Heart left ventricle (tissue), 16 donors: ENCODE measurements around the gene TNS1. TPM values are rescaled to one million over a fixed set of nuclear protein-coding genes. Genes with fewer than 3 reads are reported as not detected.
A peak's percentile ranks its signal among the peaks of the same experiment; 100 is the strongest.

Experiments used
- ATAC-seq, 4 donors: fragments of 200-7000 bp; cut with Tn5 transposase; one replicate each; pipeline ENCODE4 v1.9.1; 2020 to 2022; ENCODE audit warnings: moderate library complexity in 4 of 4, mild to moderate bottlenecking in 3 of 4, moderate number of reproducible peaks in 1 of 4
- DNase-seq, 5 donors: peaks; one replicate each; pipeline ENCODE4 v3.0.0-alpha.2; 2020
- H3K27ac ChIP-seq, 12 donors: fragments of 200-600 bp; sonication (generic) in 4 of 12; one replicate each; pipeline versions ENCODE4 v1.5.0 to v1.8.0; 2016 to 2022; ENCODE audit warnings: mild to moderate bottlenecking in 2 of 12
- H3K27me3 ChIP-seq, 9 donors: fragments of 200-600 bp; sonication (generic) in 2 of 9; one replicate each; pipeline versions ENCODE4 v1.5.1 to v1.8.0; 2016 to 2022; ENCODE audit warnings: mild to moderate bottlenecking in 3 of 9
- H3K36me3 ChIP-seq, 9 donors: fragments of 200-600 bp; sonication (generic) in 2 of 9; one replicate each; pipeline versions ENCODE4 v1.5.0 to v1.8.0; 2018 to 2022; ENCODE audit warnings: mild to moderate bottlenecking in 2 of 9
- H3K4me1 ChIP-seq, 12 donors: fragments of 200-600 bp; sonication (generic) in 4 of 12; one replicate each; pipeline versions ENCODE4 v1.5.0 to v1.8.0; 2016 to 2022; ENCODE audit warnings: mild to moderate bottlenecking in 3 of 12
- H3K4me3 ChIP-seq, 12 donors: fragments of 200-600 bp; sonication (generic) in 4 of 12; one replicate each; pipeline versions ENCODE4 v1.5.0 to v1.8.0; 2017 to 2022; ENCODE audit warnings: mild to moderate bottlenecking in 9 of 12, moderate library complexity in 4 of 12
- H3K9me3 ChIP-seq, 12 donors: fragments of 200-600 bp; sonication (generic) in 4 of 12; one replicate each; pipeline versions ENCODE4 v1.5.0 to v1.8.0; 2016 to 2022; ENCODE audit warnings: mild to moderate bottlenecking in 1 of 12
- POLR2A ChIP-seq, 2 donors: fragments of 450-650 bp; IDR thresholded peaks; one replicate each; pipeline ENCODE4 v1.6.1; 2017; ENCODE audit warnings: antibody characterized with exemption in 2 of 2, mild to moderate bottlenecking in 2 of 2, moderate library complexity in 2 of 2
- WGBS, 4 donors: extraction: QIAGEN DNeasy Blood & Tissue Kit in 2 of 4; methylation state at CpG; one replicate each; pipeline versions ENCODE4 v1.1.5 to v1.1.7; 2013 to 2018; 5-methylcytosine and 5-hydroxymethylcytosine counted together
- intact Hi-C, 10 donors: fragments of 100-400 bp; cut with DNase I; formaldehyde crosslinking; loops; one replicate each; pipeline versions ENCODE4 v1.11.1 to v1.14.2; 2022
- polyA plus RNA-seq, 2 donors: library from polyadenylated mRNA; stranded (reverse); fragments of 200-250 nt; gene quantifications; one replicate each; pipeline ENCODE4 v1.2.3, GENCODE V29; 2013
- total RNA-seq, 9 donors: library from RNA; depleted of rRNA in 2 of 9; stranded (reverse); fragments of >200 nt in 2 of 9; fragmentation: NEBNext Ultra II Directional in 3 of 9; extraction: Animal tissue kit (Norgen Biotek cat#: 25700) in 3 of 9; gene quantifications; one replicate each; pipeline versions ENCODE4 v1.1.0 to v1.2.4, GENCODE V29; 2016 to 2023
- TF ChIP-seq, protein P1 (sequence below), 12 donors: fragments of 200-600 bp; sonication (generic) in 4 of 12; IDR thresholded peaks; one replicate each; pipeline versions ENCODE4 v1.5.0 to v1.8.0; 2018 to 2022; ENCODE audit warnings: antibody characterized with exemption in 12 of 12, mild to moderate bottlenecking in 5 of 12
- donor health status: ischemic (EF 13 %, LVEDD 7.1; RV severe dilation, severe dysfunction).
- donor health status: healthy with polysubstance abuse.
- donor health status: DM: no; HTN: yes; CAD: no.
- donor health status: DM: no; HTN: no; CAD: no.
- donor health status: ischemic (EF 25% LVEDD 6.9; RV normal size, moderate dysfunction).
- donor health status: ischemic (EF 25% LVEDD 5.7; RV mildly dilated, moderate dysfunction).
- donor health status: healthy.
- donor health status: DM: yes; HTN: yes; CAD: no.
- donor health status: ischemic (EF 35%, LVEDD 5.7; RV mildly dilated, moderate dysfunction).
- donor health status: nonischemic (EF 11% LVEDD 7.7; RV severe dilation, severe dysfunction).
- donor health status: DM: yes; HTN: yes; CAD: no.
- donor health status: PGD.
- donor health status: ischemic (EF 29% LVEDD 5.4; RV normal size, mild dysfunction).
- donor health status: nonischemic (EF 23%, LVEDD 6.1; RV moderate dilation, normal function).

TNS1 gene
- total and polyA plus RNA-seq, 11 donors, result 243 to 899 (median 669) TPM

DNA sequence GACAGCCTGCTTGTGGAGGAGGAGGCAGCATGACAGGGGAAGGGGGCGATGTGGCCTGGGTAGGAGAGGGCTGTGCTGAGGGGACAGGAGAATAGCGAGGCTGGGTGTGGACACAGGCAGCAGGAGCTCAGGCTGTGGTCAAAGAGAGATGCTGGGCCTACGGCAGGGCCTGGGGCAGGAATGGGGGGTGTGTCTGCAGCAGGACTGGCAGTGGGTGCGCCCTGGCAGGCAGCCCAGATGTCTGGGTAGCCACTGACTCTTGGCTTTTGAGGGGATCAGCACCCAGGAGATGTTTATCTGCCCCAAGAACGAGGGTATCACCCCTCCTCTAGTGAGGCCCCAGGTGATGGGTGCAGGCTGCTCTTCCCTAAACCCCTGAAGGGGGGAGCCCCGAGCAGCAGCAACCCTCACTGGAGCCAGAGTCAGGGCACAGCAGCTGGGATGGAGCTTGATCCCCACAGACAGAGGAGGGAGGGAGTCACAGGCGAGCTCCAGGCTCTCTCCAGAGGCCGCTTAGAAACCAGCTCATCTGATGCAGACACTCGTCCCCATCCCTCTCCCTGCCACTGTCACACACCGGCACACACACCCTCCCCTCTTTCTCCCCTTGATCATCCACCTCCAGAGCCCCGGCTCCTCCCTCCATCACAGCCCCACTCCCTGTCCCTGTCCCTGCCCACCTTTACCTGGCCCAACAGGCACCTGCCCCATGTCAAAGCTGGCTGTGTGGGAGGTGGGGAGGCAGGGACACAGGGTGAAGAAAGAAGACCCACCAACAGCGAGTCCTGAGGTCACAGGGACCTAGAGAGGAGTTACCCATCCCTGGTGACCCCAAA lies 29.8 kb upstream of the TNS1 start:
- no peaks in the 10 kb centered on the region for H3K36me3 ChIP-seq
- peak in 3 of 5 donors; percentile 24 to 46 (median 26) for DNase-seq
- no peak for TF ChIP-seq POLR2A (IDR thresholded peaks at IDR 0.05)
- TF ChIP-seq, protein P1, sequence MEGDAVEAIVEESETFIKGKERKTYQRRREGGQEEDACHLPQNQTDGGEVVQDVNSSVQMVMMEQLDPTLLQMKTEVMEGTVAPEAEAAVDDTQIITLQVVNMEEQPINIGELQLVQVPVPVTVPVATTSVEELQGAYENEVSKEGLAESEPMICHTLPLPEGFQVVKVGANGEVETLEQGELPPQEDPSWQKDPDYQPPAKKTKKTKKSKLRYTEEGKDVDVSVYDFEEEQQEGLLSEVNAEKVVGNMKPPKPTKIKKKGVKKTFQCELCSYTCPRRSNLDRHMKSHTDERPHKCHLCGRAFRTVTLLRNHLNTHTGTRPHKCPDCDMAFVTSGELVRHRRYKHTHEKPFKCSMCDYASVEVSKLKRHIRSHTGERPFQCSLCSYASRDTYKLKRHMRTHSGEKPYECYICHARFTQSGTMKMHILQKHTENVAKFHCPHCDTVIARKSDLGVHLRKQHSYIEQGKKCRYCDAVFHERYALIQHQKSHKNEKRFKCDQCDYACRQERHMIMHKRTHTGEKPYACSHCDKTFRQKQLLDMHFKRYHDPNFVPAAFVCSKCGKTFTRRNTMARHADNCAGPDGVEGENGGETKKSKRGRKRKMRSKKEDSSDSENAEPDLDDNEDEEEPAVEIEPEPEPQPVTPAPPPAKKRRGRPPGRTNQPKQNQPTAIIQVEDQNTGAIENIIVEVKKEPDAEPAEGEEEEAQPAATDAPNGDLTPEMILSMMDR (IDR thresholded peaks at IDR 0.05), result no peak
- peaks cover 0 to 5% (median 0%) of the 10 kb centered on the region in 9 donors for H3K27me3 ChIP-seq
- no peaks in the 10 kb centered on the region for H3K9me3 ChIP-seq
- no peak for ATAC-seq
- peaks cover 0 to 28% (median 13%) of the 10 kb centered on the region in 12 donors for H3K4me1 ChIP-seq
- 80 to 89% (median 88%) methylated on average over 11 to 12 of the region's 12 CpGs for WGBS, 4 donors
- intact Hi-C loops, result loop anchor here in 7 of 10 donors (5.0 to 10.0 kb wide), 4 partner anchors 35 to 248 kb away; no protein-coding TSS in a partner anchor
- H3K27ac ChIP-seq, result no peak overlapping the region
- H3K4me3 ChIP-seq, result no peak overlapping the region

DNA sequence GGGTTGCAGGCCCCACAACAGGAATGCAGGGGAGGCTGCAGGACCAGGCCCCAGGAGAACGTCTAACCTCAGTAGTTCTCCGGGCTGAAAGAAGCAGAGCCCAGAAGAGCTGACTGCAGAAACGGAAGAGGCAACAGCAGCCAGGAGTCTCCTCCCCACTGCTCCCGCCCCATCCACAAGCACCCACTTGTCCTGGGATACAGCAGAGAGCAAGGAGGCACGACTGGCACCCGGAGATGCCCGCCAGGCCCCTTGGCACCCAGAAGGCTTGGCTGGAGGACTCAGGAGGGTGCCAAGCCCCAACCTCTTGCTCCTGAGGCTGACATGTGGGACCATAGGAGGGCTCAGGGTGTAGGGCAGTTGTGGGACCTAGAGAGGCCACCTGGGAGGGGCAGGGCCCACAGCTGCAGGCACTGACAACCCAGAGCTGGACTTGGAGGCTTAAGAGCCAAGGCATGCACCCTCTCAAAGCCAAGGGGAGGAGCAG lies 29.0 kb upstream of the TNS1 start:
- DNase-seq (peak in 3 of 5 donors; percentile 18 to 54 (median 29)), ATAC-seq (no peak)
- intact Hi-C loops, result loop anchor here in 7 of 10 donors (5.0 to 10.0 kb wide), 4 partner anchors 35 to 247 kb away; no protein-coding TSS in a partner anchor
- TF ChIP-seq, protein P1 (IDR thresholded peaks at IDR 0.05), result no peak
- TF ChIP-seq POLR2A (IDR thresholded peaks at IDR 0.05), result no peak
- Histone ChIP-seq H3K9me3 (no peaks in the 10 kb centered on the region), H3K36me3 (no peaks in the 10 kb centered on the region), H3K4me3 (no peak overlapping the region), H3K4me1 (peaks cover 0 to 34% (median 13%) of the 10 kb centered on the region in 12 donors), H3K27ac (no peak overlapping the region), H3K27me3 (peaks cover 0 to 5% (median 0%) of the 10 kb centered on the region in 9 donors)
- 56 to 66% (median 62%) methylated on average over 4 to 7 of the region's 7 CpGs for WGBS, 4 donors

DNA sequence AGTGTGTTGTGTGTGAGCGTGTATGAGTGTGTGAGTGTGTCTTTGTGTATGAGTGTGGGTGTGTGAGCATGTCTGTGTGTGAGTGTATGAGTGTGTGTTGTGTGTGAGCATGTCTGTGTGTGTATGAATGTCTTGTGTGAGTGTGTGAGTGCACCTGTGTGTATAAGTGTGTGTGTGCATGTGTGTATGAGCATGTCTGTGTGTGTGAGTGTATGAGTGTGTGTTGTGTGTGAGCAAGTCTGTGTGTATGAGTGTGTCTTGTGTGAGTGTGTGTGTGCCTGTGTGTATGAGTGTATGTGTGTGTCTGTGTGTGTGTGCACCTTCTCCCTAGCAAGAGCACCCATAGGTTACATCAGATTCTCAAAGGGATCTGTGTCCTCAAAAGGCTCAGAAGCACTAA lies 28.5 kb upstream of the TNS1 start:
- Histone ChIP-seq H3K36me3 (no peaks in the 10 kb centered on the region), H3K4me3 (no peak overlapping the region), H3K27ac (no peak overlapping the region), H3K27me3 (peaks cover 0 to 5% (median 0%) of the 10 kb centered on the region in 9 donors), H3K9me3 (no peaks in the 10 kb centered on the region), H3K4me1 (peaks cover 0 to 39% (median 13%) of the 10 kb centered on the region in 12 donors)
- DNase-seq (no peak), ATAC-seq (no peak)
- TF ChIP-seq POLR2A (IDR thresholded peaks at IDR 0.05), result no peak
- TF ChIP-seq, protein P1 (IDR thresholded peaks at IDR 0.05), result no peak
- 96 to 100% (median 99%) methylated on average over 1 of the region's 1 CpG for WGBS, 4 donors
- intact Hi-C loops, result loop anchor here in 7 of 10 donors (5.0 to 10.0 kb wide), 4 partner anchors 34 to 246 kb away; no protein-coding TSS in a partner anchor
